Left renal pelvis (tissue), 4 donors: ENCODE data around the gene KIF21B. TPM values are rescaled to one million over a fixed set of nuclear protein-coding genes. Genes with fewer than 3 reads are reported as not detected.

Experiments
- polyA plus RNA-seq, 4 donors: library from polyadenylated mRNA; unstranded; fragments of 120-200 nt; gene quantifications; one replicate each; pipeline ENCODE4 v1.2.1, GENCODE V29; 2013; ENCODE audit not compliant: insufficient read length in 4 of 4

The KIF21B gene
- polyA plus RNA-seq, 4 donors: 2.1 to 3.5 (median 2.5) TPM

Other genes with a start within 250 kb of the KIF21B start
- gene GPR25, start 150.7 kb downstream of the KIF21B start, polyA plus RNA-seq: not detected
- gene INAVA, start 128.8 kb downstream of the KIF21B start, polyA plus RNA-seq: 10 to 100 TPM; 10.3 to 43.7 (median 35.1) TPM
- under 1 TPM; 0.03 to 0.40 (median 0.29) TPM for gene CACNA1S, start 88.7 kb upstream of the KIF21B start, polyA plus RNA-seq
- gene ASCL5, start 103.5 kb upstream of the KIF21B start, polyA plus RNA-seq: under 1 TPM in 3 of 4 donors, not detected in 1; 0.11 to 0.20 (median 0.17) TPM
- 100 to 1,000 TPM; 116 to 160 (median 145) TPM for gene TMEM9, start 130.8 kb upstream of the KIF21B start, polyA plus RNA-seq
- 10 to 100 TPM in 1 of 4 donors, 1 to 10 TPM in 1, under 1 TPM in 2; 0.46 to 10.6 (median 1.2) TPM for gene IGFN1, start 167.1 kb upstream of the KIF21B start, polyA plus RNA-seq